SIG-M5 treated with dmso at 0.1 percent for 504 hours (cell line): ENCODE results near the gene OR4K2.
"Not testable (repeated sequence)": the region's sequence is repeated elsewhere in the genome, so short reads cannot be mapped to it uniquely, and the experiment has no call there.

ENCODE experiments used
- DNase-seq: peaks from one replicate; lab custom pipeline; 2025; ENCODE audit not compliant: unreplicated experiment; lab: John Stamatoyannopoulos, UW

The OR4K2 gene

GRCh38 chr14:19874842-19875241 lies at the start of gene OR4K2:
Gene OR4K2, plus strand, starts transcription at chr14:19875142. Its CDS starts 1,126 bp downstream, at chr14:19876268.
- no peak for DNase-seq

DNA sequence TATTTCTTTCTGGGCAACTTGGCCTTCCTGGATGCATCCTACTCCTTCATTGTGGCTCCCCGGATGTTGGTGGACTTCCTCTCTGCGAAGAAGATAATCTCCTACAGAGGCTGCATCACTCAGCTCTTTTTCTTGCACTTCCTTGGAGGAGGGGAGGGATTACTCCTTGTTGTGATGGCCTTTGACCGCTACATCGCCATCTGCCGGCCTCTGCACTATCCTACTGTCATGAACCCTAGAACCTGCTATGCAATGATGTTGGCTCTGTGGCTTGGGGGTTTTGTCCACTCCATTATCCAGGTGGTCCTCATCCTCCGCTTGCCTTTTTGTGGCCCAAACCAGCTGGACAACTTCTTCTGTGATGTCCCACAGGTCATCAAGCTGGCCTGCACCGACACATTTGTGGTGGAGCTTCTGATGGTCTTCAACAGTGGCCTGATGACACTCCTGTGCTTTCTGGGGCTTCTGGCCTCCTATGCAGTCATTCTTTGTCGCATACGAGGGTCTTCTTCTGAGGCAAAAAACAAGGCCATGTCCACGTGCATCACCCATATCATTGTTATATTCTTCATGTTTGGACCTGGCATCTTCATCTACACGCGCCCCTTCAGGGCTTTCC lies 47.2 kb upstream of the OR4K2 start:
- not testable (repeated sequence) for DNase-seq

DNA sequence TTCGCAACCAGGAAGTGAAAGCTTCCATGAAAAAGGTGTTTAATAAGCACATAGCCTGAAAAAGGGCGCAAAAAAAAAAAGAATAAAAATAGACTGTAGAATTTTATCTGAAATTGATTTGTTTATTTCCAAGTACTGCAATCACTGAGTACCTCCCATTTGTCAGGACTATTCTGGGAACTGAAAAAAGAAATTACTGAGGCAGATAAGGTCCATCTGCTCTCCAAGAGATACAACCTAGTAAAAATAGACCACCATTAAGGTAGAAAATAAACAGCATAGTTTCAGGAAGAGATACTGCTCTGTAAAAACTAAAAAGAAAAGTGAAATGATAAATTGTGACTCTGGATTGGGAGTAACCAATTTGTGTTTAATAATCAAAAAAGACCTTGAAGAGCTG lies 46.6 kb upstream of the OR4K2 start:
- DNase-seq, result no peak

- not testable (repeated sequence) for DNase-seq
Measured at GRCh38 chr14:19834203-19834848, 40.6 kb upstream of the OR4K2 start.

DNA sequence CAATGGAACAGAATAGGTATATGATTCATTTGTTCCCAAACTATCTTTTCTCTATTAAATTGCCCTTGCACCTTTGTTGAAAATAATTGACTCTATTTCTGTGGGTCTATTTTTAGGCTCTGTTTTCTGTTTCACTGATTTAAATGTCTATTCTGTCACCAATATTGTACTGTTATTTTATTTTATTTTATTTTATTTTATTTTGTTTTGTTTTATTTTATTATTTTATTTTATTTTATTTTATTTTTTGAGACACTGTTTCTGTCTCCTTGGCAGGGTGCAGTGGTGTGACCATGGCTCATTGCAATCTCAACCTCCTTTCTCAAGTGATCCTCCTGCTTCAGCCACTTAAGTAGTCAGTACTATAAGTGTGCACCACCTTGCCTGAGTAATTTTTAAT lies 36.5 kb upstream of the OR4K2 start:
- no peak for DNase-seq

- no peak for DNase-seq
Measured at GRCh38 chr14:19851365-19851764, 23.6 kb upstream of the OR4K2 start.

GRCh38 chr14:19866061-19866669 lies 8.8 kb upstream of the OR4K2 start:
- not testable (repeated sequence) for DNase-seq

DNA sequence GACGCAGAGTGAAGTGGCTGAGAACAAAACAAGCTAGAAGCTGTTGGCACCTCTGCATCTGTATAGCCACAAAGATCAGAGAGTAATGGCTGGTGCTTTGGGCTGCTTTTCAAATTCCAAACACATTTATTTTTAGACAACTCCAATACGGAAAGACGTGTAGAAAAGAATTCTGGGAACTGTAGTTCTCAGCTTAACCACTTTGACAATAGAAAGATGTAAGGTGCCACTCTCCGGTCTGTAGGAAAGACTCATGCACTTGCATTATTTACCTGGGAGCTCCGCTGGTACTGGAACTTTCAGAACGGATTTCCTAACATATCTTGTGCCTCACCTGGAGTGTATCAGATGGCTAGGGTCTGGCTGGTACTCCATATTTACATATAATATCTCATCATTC lies 1.8 kb upstream of the OR4K2 start:
- DNase-seq, result no peak

- peak; percentile 32 for DNase-seq
Measured at GRCh38 chr14:19878029-19878642, 3.2 kb downstream of the OR4K2 start.

- DNase-seq, result no peak
Measured at GRCh38 chr14:19895282-19895681, 20.3 kb downstream of the OR4K2 start.

DNA sequence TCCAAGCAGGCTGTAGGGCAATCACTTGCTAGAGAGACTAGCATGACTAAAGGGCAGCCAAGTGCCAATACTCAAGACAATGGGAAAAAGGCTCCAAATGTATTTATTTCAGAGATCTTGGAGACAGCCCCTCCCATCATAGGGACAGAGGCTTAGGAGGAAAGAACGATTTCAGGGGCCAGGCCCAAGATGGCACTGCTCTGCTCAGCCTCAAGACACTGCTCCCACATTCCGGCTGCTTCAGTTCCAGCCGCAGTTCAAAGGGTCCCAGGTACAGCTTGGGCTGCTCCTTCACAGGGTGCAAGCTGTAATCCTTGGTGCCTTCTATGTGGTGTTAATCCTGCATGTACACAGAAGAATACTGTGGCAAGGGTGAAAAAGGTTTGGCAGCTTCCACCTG lies 26.1 kb downstream of the OR4K2 start:
- no peak for DNase-seq

DNA sequence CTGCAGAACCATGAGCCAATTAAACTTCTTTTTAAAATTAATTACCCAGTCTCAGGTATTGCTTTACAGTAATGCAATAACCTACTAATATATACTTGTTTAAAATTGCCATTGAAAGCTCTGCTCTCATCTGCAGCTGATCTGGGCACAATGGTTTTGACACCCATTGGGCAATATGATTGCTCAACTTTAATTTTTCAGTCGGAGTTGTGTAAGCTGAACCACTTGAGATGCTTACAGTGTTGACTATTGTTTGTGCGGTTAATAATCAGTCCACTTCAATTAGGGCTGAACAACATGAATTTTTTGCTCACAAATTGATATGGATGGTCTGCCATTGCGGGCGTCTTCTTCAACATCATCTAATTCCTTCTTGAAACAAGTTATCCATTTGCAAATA lies 27.5 kb downstream of the OR4K2 start:
- DNase-seq, result peak; percentile 34

DNA sequence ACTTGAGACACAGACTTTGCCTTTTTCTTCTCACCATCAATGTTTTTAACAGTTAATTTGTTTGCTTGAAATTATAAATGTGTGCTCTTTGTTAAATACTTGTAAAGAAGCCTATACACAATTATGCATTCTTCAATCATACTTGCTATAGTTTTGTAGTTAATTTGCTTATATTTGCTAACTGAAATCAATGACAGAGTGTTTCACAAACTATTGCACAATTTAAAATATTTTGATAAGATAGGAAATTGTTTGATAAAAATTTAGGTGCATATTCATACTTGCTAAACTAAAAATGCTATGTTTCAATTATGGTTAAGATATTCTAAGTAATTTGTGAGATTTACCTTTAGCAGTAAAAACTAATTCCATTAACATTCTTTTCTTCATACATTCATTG lies 31.7 kb downstream of the OR4K2 start:
- no peak for DNase-seq

DNA sequence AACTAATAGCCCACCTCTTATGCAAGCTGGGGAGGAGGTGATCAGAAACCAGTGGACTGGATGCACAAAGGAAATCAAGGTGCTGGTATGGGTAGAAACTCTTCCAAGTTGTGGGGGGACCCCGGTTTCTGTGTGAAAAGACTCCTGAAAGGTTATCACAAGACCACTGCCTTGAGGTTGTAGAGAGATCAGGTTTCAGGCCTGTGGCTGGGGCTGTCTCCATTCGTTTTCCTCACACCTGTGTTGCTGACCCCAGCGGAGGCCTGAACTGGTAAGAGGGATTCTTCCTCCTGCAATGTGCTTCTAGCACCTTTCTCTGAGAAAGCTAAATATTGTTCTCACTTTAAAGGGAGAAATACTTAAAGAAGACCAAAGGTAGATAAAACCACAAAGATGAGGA lies 36.2 kb downstream of the OR4K2 start:
- no peak for DNase-seq

- DNase-seq, result no peak
Measured at GRCh38 chr14:19917243-19917642, 42.3 kb downstream of the OR4K2 start.

GRCh38 chr14:19917955-19918518 lies 43.1 kb downstream of the OR4K2 start:
- DNase-seq, result no peak

DNA sequence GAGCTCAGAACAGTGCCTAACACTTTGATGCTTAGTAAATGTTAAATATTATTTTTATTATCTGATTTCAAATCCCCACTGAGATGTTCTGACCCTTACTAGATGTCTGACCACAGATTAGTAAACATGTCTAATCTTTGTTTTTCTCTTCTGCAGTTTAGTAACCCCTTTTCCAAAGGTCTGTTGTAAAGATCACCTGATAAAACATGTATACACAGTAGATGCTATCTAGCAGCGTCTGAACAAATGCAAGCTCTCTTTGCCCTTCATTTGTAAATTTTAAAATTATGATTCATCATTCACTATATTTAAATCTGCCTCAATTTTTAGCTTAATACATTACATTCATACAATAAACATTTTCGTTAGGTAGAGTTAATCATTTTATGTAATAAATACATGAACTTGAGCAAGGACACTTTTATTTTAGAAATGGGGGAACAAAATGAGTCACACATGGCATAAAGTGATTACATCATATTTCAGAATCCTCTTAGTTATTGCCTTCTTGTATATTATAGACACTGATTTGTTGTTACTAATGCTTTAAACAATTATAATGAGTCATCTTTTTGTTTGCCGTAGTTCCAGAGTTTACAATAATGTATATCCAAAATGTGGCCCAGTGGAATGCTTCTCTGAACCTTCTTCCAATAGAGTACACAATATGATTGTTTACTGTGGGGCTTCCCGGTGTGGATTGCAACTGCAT lies 43.8 kb downstream of the OR4K2 start:
- no peak for DNase-seq

DNA sequence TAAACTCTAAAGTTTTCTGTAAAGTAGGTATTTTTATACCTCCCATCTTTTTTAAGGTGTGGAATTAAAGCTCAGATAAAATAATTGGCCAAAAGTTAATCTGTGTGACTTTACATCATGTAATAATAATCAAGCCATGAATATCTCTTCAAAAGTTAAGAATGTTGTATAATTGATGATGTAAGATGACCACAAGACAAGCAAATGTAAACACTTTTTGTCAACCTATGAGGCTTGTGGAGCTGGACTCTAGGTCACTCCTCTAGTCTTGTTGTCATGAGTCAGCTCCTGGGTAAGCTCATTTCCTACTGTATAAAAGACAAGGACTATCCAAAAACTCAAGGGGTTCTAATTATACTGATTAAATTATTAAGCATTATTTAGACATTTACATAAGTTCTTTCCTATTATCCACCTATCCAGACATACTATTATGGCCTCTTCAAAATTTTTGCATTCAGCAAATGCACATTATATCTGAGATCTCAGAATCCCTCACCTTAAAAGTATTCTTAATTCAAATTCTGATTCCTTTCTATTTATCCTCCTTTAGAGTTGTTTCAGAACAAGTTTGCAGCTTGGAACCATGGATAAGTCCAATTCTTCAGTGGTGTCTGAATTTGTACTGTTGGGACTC lies 45.2 kb downstream of the OR4K2 start, which contains the start of gene OR4K5:
TSS of gene OR4K5 (plus strand) at position 587 of the 637 bp plus-strand sequence. CDS start at position 587, 0 bp downstream.
- no peak for DNase-seq

DNA sequence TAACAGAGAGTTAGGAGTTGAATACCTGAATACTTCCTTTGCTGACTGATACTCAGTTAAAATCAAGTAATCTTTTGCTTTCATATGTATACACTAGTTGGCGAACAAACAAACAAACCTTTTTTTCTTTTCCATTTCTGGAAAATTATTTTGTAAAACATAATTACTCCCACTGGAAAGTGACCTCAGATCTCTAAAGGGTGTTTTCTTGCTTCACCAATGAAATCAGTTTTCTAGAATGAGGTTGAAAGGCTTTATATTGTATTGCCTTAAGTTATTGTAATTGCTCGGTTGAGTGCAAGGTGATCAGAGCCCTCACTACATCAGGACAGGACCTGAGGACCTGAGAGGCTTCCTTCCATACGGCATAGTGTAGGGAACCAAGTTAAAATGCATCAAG lies 55.7 kb downstream of the OR4K2 start, which contains the start of gene OR4K1:
TSS of gene OR4K1 (plus strand) at position 301 of the 400 bp plus-strand sequence. CDS start 4,750 bp downstream, outside the sequence.
- no peak for DNase-seq
